ENCODE data around the gene NPEPL1.
"Not testable (repeated sequence)": the region's sequence is repeated elsewhere in the genome, so short reads cannot be mapped to it uniquely, and the experiment has no call there.

The NPEPL1 gene

GRCh38 chr20:58692579-58693225, at the start of gene NPEPL1:
Gene NPEPL1 (plus strand): TSS chr20:58692800. CDS start chr20:58692901, 101 bp downstream.
- DNase-seq (ENCODE audit: low read depth in 1 of 2, low spot score in 1 of 2) = peak; percentile 37 to 62

DNA sequence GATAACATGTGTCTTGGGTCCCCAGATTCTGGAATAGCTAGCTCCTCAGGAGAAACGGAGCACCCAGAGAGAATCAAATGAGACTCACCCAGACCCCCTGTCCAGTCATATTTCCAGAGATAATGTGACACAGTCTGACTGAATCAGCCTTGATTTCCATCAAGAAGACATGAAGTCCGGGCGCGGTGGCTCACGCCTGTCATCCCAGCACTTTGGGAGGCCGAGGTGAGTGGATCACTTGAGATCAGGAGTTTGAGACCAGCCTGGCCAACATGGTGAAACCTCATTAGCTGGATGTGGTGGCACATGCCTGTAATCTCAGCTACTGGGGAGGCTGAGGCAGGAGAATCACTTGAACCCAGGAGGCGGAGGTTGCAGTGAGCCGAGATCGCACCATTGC, 49.7 kb upstream of the NPEPL1 start:
- not testable (repeated sequence) for DNase-seq (ENCODE audit: low read depth in 1 of 2, low spot score in 1 of 2)

- DNase-seq (ENCODE audit: low read depth in 1 of 2, low spot score in 1 of 2) = no peak
These were observed 47.1 kb upstream of the NPEPL1 start for GRCh38 chr20:58645412-58645968.

- no peak for DNase-seq (ENCODE audit: low read depth in 1 of 2, low spot score in 1 of 2)
These were observed 46.3 kb upstream of the NPEPL1 start for GRCh38 chr20:58646257-58646656.

DNA sequence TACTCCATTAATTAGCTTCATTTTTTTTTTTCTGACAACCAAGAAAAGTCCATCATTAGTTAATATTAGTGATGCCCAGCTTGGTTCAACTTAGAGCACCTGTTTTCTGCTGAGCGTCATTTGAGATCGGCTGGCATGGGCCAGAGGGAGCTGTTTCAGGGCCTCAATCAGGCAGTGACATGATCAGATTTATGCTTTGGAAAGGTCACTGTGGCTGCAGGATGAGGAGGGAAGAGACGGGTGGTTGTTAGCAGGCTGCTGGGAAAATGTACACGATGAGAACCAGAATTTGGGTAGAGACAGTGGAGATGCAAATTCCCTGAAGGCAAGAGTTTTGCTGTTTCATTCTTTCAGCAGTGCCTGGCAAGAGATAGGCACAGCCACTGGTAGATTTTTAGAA, 45.9 kb upstream of the NPEPL1 start:
- no peak for DNase-seq (ENCODE audit: low read depth in 1 of 2, low spot score in 1 of 2)

DNA sequence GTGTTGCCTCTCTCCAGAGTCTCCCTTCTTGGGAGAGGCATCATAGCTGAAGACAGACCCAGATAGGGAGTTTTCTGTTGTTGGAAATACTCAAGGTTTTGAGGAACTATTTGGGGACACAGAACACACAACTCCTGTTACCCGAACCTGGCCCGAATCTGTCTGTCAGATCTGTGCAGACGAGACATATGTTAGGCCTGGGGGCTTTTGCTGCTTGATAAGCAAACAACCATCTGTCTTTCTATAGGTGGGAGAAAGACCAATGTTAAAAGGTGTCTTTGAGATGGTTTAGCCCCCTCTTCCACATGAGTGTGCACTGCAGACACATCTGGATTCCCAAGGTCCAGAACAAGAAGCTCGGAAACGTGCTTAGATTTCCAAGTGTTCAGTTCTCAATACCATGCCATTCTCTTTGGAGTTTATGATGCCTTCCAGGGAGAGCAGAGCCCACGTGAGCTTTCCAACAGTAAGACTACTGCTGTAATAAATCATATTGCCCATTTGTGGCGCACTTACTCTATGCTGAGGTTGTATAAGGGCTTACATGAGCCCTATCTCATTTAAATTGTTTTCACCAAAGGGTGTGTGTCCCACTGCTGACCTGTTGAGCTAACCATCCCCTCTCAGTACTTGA, 45.3 kb upstream of the NPEPL1 start:
- DNase-seq (ENCODE audit: low read depth in 1 of 2, low spot score in 1 of 2) = no peak

- no peak for DNase-seq (ENCODE audit: low read depth in 1 of 2, low spot score in 1 of 2)
These were observed 44.7 kb upstream of the NPEPL1 start for GRCh38 chr20:58647796-58648501.

GRCh38 chr20:58648502-58648825, 44.1 kb upstream of the NPEPL1 start:
- DNase-seq (ENCODE audit: low read depth in 1 of 2, low spot score in 1 of 2) = not testable (repeated sequence)

DNA sequence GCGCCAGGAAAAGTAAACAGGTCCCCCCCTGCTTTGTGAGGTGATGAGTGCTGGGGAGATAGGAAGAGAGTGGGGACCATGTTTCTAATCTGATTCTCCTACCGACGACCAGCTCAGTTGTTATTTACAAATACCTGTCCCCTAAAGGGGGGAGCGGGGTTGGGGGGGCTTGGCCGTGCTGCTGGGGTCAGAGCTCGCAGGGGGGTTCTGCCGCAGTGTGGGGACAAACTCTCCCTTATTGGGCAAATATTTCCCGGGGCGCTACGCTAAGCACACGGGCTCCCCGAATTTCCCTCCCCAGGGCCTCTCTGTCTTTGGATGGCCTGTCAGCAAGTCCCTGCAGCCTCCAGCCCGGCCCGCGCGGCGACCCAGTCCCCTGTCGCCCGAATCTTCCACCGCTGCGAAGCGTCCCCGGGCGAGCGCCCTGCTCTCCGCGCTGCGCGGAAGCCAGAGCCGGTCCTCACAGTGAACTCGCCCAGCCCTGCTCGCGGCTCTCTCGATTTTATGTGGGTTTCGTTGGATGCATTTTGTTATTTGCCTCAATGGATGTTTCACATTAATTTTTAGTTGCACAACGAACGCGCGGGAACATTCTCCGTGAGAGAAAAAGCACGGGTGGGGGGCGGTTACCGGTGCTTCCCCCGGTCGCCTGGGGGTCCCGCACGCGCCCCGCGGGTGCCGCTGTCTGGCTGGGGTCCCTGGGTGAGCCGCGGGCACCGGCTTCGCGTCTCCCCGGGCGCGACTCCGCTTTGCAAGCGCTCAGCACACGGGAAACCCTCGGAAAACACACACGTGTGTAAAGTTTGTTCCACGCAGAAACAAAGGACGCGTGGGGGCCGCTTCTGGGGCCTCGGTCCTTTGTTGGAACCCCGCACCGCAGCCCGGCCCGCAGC, 43.1 kb upstream of the NPEPL1 start:
- no peak for DNase-seq (ENCODE audit: low read depth in 1 of 2, low spot score in 1 of 2)

- DNase-seq (ENCODE audit: low read depth in 1 of 2, low spot score in 1 of 2) = peak; percentile 19 to 39
These were observed 42.3 kb upstream of the NPEPL1 start for GRCh38 chr20:58650181-58650775.

DNA sequence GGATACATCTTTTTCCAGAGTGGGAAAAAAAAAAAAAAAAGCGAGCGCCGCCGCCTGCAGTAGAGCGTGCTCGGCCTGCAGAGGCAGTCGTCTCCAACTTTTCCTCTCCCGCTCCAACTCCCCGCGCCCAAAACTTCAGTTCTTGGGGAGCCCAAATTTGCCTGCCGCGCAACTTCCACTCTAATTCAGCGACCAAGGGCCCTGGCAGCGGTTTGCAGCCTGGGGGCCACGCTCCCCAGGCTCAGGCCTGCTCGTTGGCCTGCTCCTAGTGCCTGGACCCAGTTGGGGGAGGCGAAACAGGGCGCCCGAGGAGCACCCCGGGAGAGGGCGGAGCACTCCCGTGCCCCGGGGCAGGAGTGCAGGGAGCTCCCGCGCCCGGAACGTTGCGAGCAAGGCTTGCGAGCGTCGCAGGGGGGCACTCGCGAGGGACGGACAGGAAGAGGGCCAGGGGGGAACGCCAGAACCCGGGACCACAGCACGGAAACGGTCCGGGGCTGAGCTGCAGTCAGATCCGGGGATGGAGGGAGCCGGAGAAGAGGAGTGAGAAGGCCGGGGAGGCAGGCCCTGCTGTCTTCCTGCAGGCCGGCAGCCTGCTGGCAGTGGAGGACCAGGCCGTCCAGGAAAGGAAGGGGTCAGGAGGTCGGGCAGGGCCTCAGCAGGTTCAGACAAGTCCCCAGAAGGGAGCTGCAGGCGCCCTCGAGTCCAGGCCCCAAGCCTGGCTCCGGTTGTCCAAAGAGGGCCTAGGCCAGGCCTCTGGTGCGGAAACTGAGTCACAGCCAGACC, 41.6 kb upstream of the NPEPL1 start, which contains the start of gene STX16:
TSS of gene STX16 (plus strand) at position 508 of the 783 bp plus-strand sequence. CDS start 724 bp downstream, outside the sequence.
- peak; percentile 78 to 80 for DNase-seq (ENCODE audit: low read depth in 1 of 2, low spot score in 1 of 2)

- DNase-seq (ENCODE audit: low read depth in 1 of 2, low spot score in 1 of 2) = no peak
These were observed 41.0 kb upstream of the NPEPL1 start for GRCh38 chr20:58651559-58651945.

DNA sequence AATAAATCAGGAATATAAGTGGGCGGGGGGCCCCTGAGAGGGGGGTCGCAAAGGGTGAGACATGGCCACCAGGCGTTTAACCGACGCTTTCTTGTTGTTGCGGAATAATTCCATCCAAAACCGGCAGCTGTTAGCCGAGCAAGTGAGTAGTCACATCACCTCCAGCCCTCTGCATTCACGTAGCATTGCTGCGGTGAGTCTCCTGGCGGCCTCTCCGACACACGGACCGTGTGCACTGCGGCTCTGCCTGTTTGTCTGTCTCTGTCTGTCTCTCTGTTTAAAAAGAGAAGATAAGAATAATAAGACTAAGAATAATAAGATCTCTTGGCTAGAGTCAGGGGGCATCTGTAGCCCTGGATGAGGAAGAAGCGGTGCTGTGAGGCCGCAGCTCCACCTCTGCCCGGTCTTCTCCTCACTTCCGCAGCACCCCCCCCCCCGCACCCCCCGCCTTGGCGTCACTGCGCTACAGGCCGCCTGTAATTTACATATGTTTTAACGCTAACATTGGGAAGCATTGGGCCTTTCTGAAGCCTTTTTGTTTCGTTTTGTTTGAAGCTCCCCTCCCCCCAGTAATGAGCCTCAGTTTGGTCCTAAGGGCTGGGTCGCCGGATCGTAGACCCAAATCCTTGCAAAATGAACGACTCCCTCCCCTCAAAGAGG, 40.5 kb upstream of the NPEPL1 start:
- peak; percentile 30 to 51 for DNase-seq (ENCODE audit: low read depth in 1 of 2, low spot score in 1 of 2)

GRCh38 chr20:58652606-58653294, 39.9 kb upstream of the NPEPL1 start:
- DNase-seq (ENCODE audit: low read depth in 1 of 2, low spot score in 1 of 2) = no peak

- no peak for DNase-seq (ENCODE audit: low read depth in 1 of 2, low spot score in 1 of 2)
These were observed 38.3 kb upstream of the NPEPL1 start for GRCh38 chr20:58654337-58654736.

GRCh38 chr20:58655328-58656107, 37.1 kb upstream of the NPEPL1 start:
- DNase-seq (ENCODE audit: low read depth in 1 of 2, low spot score in 1 of 2) = no peak

DNA sequence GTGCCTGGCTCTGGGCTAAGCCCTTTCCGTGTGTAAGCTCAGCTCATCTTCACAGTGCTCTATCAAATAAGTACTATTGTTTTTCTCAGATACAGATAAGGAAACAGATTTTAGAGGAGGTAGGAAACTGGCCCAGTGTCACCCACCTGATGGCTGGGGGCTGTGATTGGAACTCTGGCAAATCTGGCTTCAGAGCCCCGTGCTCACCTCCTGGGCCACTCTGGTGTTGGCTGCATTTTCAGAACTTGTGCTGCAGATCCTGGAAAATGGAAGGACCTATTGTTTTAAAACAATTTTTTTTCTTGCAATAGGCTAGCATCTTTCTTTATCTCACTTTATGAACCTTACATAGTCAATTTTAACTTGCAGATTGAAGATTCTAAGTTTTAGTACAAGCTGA, 35.8 kb upstream of the NPEPL1 start:
- no peak for DNase-seq (ENCODE audit: low read depth in 1 of 2, low spot score in 1 of 2)

DNA sequence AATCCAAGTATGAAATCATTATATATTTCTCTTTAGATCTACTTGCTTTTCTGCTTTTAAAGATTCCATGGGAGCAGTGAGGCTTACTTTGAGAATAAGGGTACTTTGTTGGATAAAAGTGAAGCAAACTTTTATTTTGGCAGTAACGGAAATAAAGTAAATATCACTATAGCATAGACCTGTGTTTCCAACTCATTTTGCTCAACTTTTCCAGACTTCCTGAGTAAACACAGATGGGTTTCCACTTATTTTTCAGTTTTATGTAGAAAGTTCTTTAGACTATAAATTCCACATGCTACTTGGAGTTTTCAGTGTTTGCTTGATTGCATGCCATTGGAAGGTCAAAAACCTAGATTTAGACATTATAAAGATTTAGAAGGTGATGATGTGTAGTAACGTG, 35.3 kb upstream of the NPEPL1 start:
- no peak for DNase-seq (ENCODE audit: low read depth in 1 of 2, low spot score in 1 of 2)
